Measurements from ENCODE around the gene ALS2CL.

ALS2CL gene

GRCh38 chr3:46651084-46651483 lies 42.4 kb downstream of the ALS2CL start:
- FAIRE-seq (no peak), DNase-seq (ENCODE audit: insufficient read length, low spot score) (no peak)
- TF ChIP-seq CTCF (IDR thresholded peaks at IDR 0.05; ENCODE audit: insufficient read depth, missing control alignments), result no peak

GRCh38 chr3:46649436-46649835 lies 44.0 kb downstream of the ALS2CL start:
- TF ChIP-seq CTCF (IDR thresholded peaks at IDR 0.05; ENCODE audit: insufficient read depth, missing control alignments), result no peak
- FAIRE-seq (no peak), DNase-seq (ENCODE audit: insufficient read length, low spot score) (no peak)

GRCh38 chr3:46648096-46648495 lies 45.4 kb downstream of the ALS2CL start:
- FAIRE-seq, result no peak
- DNase-seq (ENCODE audit: insufficient read length, low spot score), result no peak
- no peak for TF ChIP-seq CTCF (IDR thresholded peaks at IDR 0.05; ENCODE audit: insufficient read depth, missing control alignments)

- no peak for TF ChIP-seq CTCF (IDR thresholded peaks at IDR 0.05; ENCODE audit: insufficient read depth, missing control alignments)
- FAIRE-seq, result no peak
- no peak for DNase-seq (ENCODE audit: insufficient read length, low spot score)
Observed at GRCh38 chr3:46646700-46647099, 46.8 kb downstream of the ALS2CL start.

GRCh38 chr3:46643701-46644100 lies 49.8 kb downstream of the ALS2CL start:
- FAIRE-seq (no peak), DNase-seq (ENCODE audit: insufficient read length, low spot score) (no peak)
- TF ChIP-seq CTCF (IDR thresholded peaks at IDR 0.05; ENCODE audit: insufficient read depth, missing control alignments), result no peak

GRCh38 chr3:46642971-46643370 lies 50.5 kb downstream of the ALS2CL start:
- FAIRE-seq, result no peak
- no peak for TF ChIP-seq CTCF (IDR thresholded peaks at IDR 0.05; ENCODE audit: insufficient read depth, missing control alignments)
- no peak for DNase-seq (ENCODE audit: insufficient read length, low spot score)

GRCh38 chr3:46640927-46641326 lies 52.6 kb downstream of the ALS2CL start:
- no peak for TF ChIP-seq CTCF (IDR thresholded peaks at IDR 0.05; ENCODE audit: insufficient read depth, missing control alignments)
- FAIRE-seq, result no peak
- no peak for DNase-seq (ENCODE audit: insufficient read length, low spot score)

Measured in D721Med (cell line).